Astrocyte of the cerebellum (primary cell): ENCODE data around the gene HCN1.

Experiments used
- DNase-seq: peaks from one replicate; pipeline ENCODE4 v3.0.0-alpha.2; 2011; ENCODE audit warnings: low read depth
- H3K4me3 ChIP-seq: 2 replicates; pipeline ENCODE4 v1.5.1; 2011; ENCODE audit warnings: mild to moderate bottlenecking, low read depth, low read length, moderate library complexity
- CTCF ChIP-seq: IDR thresholded peaks from 2 replicates; pipeline ENCODE4 v1.5.1; 2012; ENCODE audit warnings: low read length, low read depth, moderate library complexity, mild to moderate bottlenecking; ENCODE audit errors: missing control alignments
- in situ Hi-C: cut with HindIII; loops from 2 replicates; pipeline ENCODE4 v1.10.0; 2017; ENCODE audit warnings: low sequenced_read_pairs

HCN1 gene

GRCh38 chr5:45639040-45639439 is 57.1 kb downstream of the HCN1 start:
- no peak overlapping the region for H3K4me3 ChIP-seq
- no peak for DNase-seq
- in situ Hi-C loops = no loop called here
- no peak for TF ChIP-seq CTCF

GRCh38 chr5:45627076-45627656 is 69.0 kb downstream of the HCN1 start:
- TF ChIP-seq CTCF = no peak
- DNase-seq = no peak
- no peak overlapping the region for H3K4me3 ChIP-seq
- in situ Hi-C loops = no loop called here

GRCh38 chr5:45623832-45624231 is 72.3 kb downstream of the HCN1 start:
- no peak for DNase-seq
- in situ Hi-C loops = no loop called here
- TF ChIP-seq CTCF = no peak
- H3K4me3 ChIP-seq = no peak overlapping the region

DNA sequence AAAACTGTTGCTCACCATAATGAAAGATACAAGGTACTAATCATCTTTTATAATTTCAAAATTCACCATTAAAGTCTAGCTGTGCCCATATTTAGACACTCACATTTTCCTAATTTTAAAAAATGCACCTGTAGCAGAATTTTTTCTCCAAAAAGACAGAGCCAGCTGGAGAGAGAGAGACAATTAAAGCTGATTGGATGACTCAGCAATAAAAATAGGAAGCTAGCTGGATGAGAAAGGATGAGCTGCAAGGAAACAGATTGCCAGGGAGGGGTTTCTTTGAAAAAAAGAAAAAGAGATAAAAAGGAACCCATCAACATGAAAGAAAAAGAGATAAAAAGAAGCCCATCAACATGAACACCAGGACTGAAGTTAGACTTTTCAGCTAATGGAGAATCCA is 73.8 kb downstream of the HCN1 start:
- no peak overlapping the region for H3K4me3 ChIP-seq
- in situ Hi-C loops = no loop called here
- TF ChIP-seq CTCF = no peak
- no peak for DNase-seq

DNA sequence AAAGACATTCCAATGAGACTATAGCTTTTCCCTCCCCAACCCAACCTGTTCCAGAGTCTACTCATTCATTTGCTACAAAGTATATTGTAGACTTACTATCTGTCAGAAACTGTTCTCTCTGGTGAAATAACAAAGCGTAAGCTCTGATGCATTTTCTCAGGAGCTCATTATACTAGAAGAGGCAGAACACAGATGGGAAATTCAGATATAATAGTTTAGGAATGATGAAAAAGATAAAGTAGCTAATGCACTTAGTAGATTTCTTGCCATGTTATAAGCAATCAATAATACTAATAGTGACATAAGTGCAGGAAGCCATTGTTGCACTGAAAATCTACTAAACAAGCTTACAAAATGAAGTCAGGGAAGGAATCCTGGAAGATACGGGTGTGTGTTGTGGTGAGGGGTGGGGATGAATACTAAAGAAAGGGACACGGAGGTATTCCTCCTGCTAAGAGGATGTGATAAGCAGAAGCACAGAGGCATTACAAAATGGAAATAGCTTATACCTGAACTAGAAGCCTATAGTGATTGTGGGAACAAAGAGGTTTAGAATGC is 78.2 kb downstream of the HCN1 start:
- H3K4me3 ChIP-seq = no peak overlapping the region
- in situ Hi-C loops = no loop called here
- TF ChIP-seq CTCF = no peak
- no peak for DNase-seq

DNA sequence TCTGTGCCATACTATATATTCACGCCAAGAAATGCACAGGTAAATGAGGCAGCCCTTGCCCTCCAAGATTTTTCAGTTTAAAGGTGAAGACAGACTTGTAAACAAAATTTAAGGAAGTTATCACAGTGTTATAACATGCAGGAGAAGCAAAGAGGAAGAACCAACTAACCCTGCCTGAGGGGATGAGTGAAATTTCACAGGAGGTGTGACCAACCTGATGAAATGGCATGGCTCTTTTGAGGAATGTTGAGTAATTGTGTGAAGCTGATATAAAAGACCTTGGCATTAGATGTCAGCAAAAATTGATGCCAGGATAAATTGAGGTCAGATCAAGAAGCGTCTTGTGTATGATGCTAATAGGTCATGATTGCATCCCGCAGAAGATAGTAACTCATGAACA is 86.5 kb downstream of the HCN1 start:
- no peak for TF ChIP-seq CTCF
- no peak for DNase-seq
- in situ Hi-C loops = no loop called here
- no peak overlapping the region for H3K4me3 ChIP-seq

DNA sequence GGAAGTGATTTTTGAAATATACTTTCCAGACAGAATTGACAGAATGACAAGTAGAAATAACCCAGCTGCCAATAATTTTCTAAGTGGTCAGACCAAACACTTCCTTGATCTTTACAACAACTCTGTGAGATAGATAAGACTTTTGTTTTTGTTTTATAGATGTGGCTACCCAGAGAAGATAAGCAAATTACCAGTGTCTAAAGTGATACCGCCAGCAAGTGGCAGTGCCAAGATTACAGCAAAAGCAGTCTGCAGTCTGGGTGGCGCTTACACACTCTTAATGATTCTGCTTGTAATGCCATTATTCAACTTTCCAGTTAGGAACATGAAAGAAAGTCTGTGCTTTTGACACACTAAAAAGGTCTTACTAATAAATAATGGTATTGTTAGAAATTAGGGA is 92.1 kb downstream of the HCN1 start:
- TF ChIP-seq CTCF = no peak
- in situ Hi-C loops = no loop called here
- no peak for DNase-seq

More for the DNA sequence above, 92.1 kb downstream of the HCN1 start:
- H3K4me3 ChIP-seq = no peak overlapping the region
